HFFc6 (cell line): Measurements from ENCODE around the gene ZFR. TPM values are rescaled to one million over a fixed set of nuclear protein-coding genes. Genes with fewer than 3 reads are reported as not detected.
"Not testable (repeated sequence)": the region's sequence is repeated elsewhere in the genome, so short reads cannot be mapped to it uniquely, and the experiment has no call there.

Experiments used
- DNase-seq: peaks from one replicate; pipeline ENCODE4 v3.0.0-alpha.2; 2018
- H3K27ac Mint-ChIP-seq: 2 replicates; pipeline ENCODE4 v1.8.0; 2020; ENCODE audit warnings: mild to moderate bottlenecking, mixed read lengths
- H3K27me3 Mint-ChIP-seq: 2 replicates; pipeline ENCODE4 v1.8.0; 2021; ENCODE audit warnings: mild to moderate bottlenecking, moderate library complexity, mixed read lengths; ENCODE audit not compliant: insufficient read depth
- H3K36me3 Mint-ChIP-seq: 2 replicates; pipeline ENCODE4 v1.8.0; 2021; ENCODE audit warnings: low read depth, mixed read lengths
- H3K4me1 Mint-ChIP-seq: 2 replicates; pipeline ENCODE4 v1.8.0; 2020; ENCODE audit warnings: low read depth, mixed read lengths
- H3K4me3 Mint-ChIP-seq: 2 replicates; pipeline ENCODE4 v1.8.0; 2020; ENCODE audit warnings: mild to moderate bottlenecking, moderate library complexity, mixed read lengths
- H3K9me3 Mint-ChIP-seq: 2 replicates; pipeline ENCODE4 v1.8.0; 2020; ENCODE audit warnings: mild to moderate bottlenecking, mixed read lengths
- total RNA-seq, 6 experiments: library from RNA; stranded (reverse); fragmentation: NEBNext Ultra II Directional; extraction: Animal tissue kit (Norgen Biotek cat#: 25700); gene quantifications; 2 replicates in 1 of 6; 3 replicates in 5 of 6; pipeline ENCODE4 v1.2.3, GENCODE V29; 2021
- TF ChIP-seq, protein P1 (sequence below): fragments of 200-600 bp; sonication (generic); IDR thresholded peaks from 2 replicates; pipeline ENCODE4 v1.5.0; 2021; ENCODE audit warnings: antibody characterized with exemption, mild to moderate bottlenecking

Gene ZFR
- total RNA-seq, 6 experiments from 2014 or later = 69.3 to 79.0 (median 75.9) TPM

DNA sequence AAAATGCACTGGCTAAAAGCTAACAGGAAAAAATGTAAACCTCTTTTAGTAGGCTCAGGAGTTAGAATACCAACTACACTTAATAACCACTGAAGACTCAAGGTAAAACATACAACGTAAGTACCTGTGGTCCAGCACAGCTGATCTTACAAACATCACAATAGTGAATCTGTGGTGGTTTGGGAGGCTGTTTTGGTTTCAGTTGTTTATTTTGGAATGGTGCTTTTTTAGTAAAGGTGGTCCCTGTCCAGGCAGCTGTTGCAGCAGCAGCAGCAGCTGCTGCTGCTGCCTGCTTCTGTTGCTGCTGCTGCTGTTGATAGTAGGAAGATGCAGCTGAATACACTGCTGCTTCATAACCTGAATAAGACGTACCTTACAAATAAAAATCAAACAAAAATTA lies 37.9 kb downstream of the ZFR start:
- H3K27me3 Mint-ChIP-seq = peaks cover 2% of the 10 kb centered on the region; the same call in 1 of the 2 replicates
- DNase-seq = no peak
- H3K9me3 Mint-ChIP-seq = no peaks in the 10 kb centered on the region
- no peak overlapping the region for H3K4me3 Mint-ChIP-seq
- peaks cover 39% of the 10 kb centered on the region for H3K36me3 Mint-ChIP-seq
- H3K27ac Mint-ChIP-seq = no peak overlapping the region
- TF ChIP-seq, protein P1, sequence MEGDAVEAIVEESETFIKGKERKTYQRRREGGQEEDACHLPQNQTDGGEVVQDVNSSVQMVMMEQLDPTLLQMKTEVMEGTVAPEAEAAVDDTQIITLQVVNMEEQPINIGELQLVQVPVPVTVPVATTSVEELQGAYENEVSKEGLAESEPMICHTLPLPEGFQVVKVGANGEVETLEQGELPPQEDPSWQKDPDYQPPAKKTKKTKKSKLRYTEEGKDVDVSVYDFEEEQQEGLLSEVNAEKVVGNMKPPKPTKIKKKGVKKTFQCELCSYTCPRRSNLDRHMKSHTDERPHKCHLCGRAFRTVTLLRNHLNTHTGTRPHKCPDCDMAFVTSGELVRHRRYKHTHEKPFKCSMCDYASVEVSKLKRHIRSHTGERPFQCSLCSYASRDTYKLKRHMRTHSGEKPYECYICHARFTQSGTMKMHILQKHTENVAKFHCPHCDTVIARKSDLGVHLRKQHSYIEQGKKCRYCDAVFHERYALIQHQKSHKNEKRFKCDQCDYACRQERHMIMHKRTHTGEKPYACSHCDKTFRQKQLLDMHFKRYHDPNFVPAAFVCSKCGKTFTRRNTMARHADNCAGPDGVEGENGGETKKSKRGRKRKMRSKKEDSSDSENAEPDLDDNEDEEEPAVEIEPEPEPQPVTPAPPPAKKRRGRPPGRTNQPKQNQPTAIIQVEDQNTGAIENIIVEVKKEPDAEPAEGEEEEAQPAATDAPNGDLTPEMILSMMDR = no peak
- H3K4me1 Mint-ChIP-seq = 0 out of 2 replicates have a peak, but pooled peaks cover under 1% of the 10 kb centered on the region

DNA sequence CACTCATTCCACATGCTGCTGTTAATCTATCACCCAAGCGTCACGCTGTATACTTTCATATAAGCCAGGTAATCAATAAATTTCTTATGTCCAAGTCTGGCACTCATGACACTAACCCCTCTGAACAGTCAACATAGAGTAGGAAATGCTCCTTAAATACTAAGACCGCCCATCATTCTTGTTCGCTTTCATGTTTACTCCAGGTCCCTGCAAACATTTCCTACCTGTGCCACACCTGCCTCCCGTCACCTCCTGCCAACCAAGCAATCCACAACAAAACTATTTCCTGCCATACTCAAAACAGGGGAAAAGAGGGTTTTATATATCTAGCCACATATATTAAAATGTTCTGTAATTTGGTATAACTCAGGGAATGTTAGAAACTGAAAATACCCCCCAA lies 39.0 kb downstream of the ZFR start:
- no peaks in the 10 kb centered on the region for H3K4me1 Mint-ChIP-seq
- TF ChIP-seq, protein P1 = no peak
- no peaks in the 10 kb centered on the region for H3K9me3 Mint-ChIP-seq
- H3K27ac Mint-ChIP-seq = no peak overlapping the region
- no peak for DNase-seq
- H3K27me3 Mint-ChIP-seq = peaks cover 1% of the 10 kb centered on the region; the same call in 1 of the 2 replicates
- H3K36me3 Mint-ChIP-seq = peaks cover 46% of the 10 kb centered on the region
- no peak overlapping the region for H3K4me3 Mint-ChIP-seq

DNA sequence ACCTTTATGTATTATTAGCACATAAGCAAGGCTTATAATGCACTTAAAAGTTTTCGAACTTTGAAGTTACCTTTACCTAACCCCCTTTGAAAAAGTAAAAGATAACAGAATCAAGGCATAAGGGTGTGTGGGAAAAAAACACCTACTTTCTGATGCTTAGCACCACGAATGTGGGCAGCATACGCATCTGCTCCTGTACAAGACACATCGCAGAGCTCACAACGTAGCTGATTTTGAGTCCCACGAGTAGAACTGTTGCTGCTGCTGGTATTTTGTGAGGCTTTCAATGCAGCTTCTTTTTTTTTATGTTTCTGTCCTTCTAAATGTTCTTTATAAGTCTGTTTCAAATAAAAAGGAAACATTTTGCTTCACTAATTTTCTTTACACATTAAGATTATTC lies 40.8 kb downstream of the ZFR start:
- TF ChIP-seq, protein P1 = no peak
- Mint-ChIP-seq H3K27ac (no peak overlapping the region), H3K36me3 (peaks cover 58% of the 10 kb centered on the region), H3K4me3 (no peak overlapping the region), H3K4me1 (no peaks in the 10 kb centered on the region), H3K27me3 (peaks cover 1% of the 10 kb centered on the region; the same call in 1 of the 2 replicates), H3K9me3 (no peaks in the 10 kb centered on the region)
- no peak for DNase-seq

DNA sequence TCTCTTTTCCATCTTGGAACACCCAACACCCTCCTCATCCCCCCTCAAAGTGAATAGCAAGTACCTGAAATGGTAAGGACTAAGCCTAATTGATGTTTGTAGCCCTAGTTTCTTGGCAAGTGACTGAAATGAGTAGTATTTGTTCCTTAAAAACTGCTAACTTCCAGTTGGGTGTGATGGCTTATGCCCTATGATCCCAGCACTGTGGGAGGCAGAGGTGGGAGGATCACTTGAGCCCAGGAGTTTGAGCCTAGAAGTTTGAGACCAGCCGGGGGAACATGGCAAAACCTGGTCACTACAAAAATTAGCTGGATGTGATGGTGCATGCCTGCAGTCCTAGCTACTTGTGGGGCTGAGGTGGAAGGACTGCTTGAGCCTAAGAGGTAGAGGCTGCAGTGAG lies 44.1 kb downstream of the ZFR start:
- DNase-seq = no peak
- Mint-ChIP-seq H3K4me1 (no peaks in the 10 kb centered on the region), H3K9me3 (no peaks in the 10 kb centered on the region), H3K27me3 (peaks cover 1% of the 10 kb centered on the region; the same call in 1 of the 2 replicates), H3K36me3 (peaks cover 54% of the 10 kb centered on the region), H3K4me3 (no peak overlapping the region), H3K27ac (no peak overlapping the region)
- TF ChIP-seq, protein P1 = no peak

DNA sequence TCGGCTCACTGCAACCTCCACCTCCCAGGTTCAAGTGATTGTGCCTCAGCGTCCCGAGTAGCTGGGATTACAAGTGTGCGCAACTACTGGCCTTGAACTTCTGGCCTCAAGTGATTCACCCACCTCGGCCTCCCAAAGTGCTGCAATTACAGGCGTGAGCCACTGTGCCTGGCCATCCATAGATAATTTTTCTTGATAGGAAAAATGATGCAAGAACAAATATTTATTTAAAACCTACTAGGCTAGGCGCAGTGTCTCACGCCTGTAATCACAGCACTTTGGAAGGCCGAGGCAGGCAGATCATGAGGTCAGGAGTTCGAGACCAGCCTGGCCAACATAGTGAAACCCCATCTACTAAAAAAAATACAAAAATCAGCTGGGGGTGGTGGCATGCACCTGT lies 45.8 kb downstream of the ZFR start:
- not testable (repeated sequence) for H3K27me3 Mint-ChIP-seq, H3K27ac Mint-ChIP-seq, H3K9me3 Mint-ChIP-seq, H3K4me3 Mint-ChIP-seq, DNase-seq, H3K4me1 Mint-ChIP-seq
- peaks cover 55% of the 10 kb centered on the region for H3K36me3 Mint-ChIP-seq

DNA sequence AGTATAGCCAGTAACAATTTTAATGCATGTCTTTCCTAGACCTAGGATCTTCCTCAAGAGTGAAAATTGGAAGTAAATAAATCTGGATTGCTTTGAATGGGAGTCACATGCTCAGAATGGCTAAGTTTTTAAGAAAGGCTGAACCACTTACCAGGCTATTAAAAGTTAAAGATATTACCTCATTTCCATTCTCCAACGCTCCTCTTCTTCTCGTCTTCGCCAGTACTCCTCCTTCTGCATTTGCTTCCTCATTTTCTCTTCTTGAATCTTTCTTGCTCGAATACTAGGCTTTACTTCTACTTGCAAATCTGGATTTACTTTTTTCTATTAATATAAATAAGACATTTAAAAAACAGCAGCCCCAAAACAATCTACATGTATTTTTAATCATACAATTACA lies 49.6 kb downstream of the ZFR start:
- peaks cover 25% of the 10 kb centered on the region for H3K4me1 Mint-ChIP-seq
- no peaks in the 10 kb centered on the region for H3K9me3 Mint-ChIP-seq
- no peaks in the 10 kb centered on the region; the same call in 1 of the 2 replicates for H3K27me3 Mint-ChIP-seq
- H3K27ac Mint-ChIP-seq = no peak overlapping the region; the same call in 1 of the 2 replicates
- no peak overlapping the region for H3K4me3 Mint-ChIP-seq
- H3K36me3 Mint-ChIP-seq = peaks cover 31% of the 10 kb centered on the region
- TF ChIP-seq, protein P1 = no peak
- no peak for DNase-seq
